ENCODE measurements around the gene WNT5A.

DNA sequence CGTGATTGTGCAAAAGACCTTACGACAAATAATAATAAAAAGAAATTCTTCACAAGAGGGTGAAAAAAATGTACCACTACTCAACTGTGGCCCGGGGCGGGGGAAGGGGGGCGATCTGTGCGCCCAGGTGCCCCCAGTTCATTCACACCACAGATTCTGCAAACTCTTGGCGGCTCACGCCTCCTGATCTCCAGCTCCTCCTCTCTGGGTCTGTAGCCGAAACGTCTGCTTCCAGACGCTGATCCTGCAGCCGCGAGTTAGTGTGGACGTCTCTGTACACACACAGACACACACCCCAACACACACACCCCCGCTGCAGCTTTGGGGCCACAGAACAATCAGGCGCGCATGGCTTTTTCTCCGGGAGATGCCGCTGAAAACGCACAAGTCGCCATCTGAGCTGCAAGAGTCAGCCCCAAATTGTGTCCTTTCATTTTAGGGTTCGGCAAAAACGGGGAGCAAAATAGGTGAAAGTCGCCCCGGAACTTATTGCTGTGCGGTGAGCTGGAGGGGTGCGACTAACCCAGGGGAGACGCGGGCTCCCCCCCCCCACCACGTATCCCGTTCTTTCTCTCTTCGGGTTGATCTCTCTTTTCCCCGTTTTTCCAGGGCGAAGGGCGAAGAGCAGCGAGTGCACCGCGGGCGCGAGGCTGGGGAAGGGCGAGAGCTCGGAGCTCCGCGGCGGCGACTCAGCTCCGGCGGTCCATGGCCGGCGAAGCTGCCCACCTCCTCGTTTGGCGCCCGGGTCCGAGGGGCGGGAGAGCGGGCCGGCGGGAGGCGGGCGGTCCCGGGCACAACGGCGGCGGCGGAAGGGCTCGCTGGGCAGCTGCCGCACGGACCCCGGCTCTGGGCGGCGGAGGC is 505 bp upstream of the WNT5A start:
- no peak for TF ChIP-seq ZBTB7A (IDR thresholded peaks at IDR 0.05; ENCODE audit: low read depth)
- TF ChIP-seq TCF12 (IDR thresholded peaks at IDR 0.05; ENCODE audit: low read depth), result no peak
- no peak for TF ChIP-seq EP300 (IDR thresholded peaks at IDR 0.05; ENCODE audit: borderline replicate concordance)

Data from Ishikawa (cell line).